CD8-positive, alpha-beta memory T cell (primary cell): ENCODE data around the gene CBLN3. TPM values are rescaled to one million over a fixed set of nuclear protein-coding genes. Genes with fewer than 3 reads are reported as not detected.
"Not testable (repeated sequence)": the region's sequence is repeated elsewhere in the genome, so short reads cannot be mapped to it uniquely, and the experiment has no call there.

ENCODE experiments used
- CTCF ChIA-PET: fragments of 350-600 bp; sonication (Branson Sonifier 250); formaldehyde crosslinking; loops from one replicate; lab custom pipeline; 2021; ENCODE audit warnings: antibody characterized with exemption; lab: Charles Lee
- POLR2A ChIA-PET: fragments of 350-600 bp; sonication (Branson Sonifier 250); formaldehyde crosslinking; loops from one replicate; lab custom pipeline; 2021; ENCODE audit warnings: antibody characterized with exemption; lab: Charles Lee
- DNase-seq, 5 donors: peaks; one replicate each; pipeline versions ENCODE4 v3.0.0 to v3.0.0-alpha.2; 2020 to 2022; ENCODE audit warnings: mixed read lengths in 1 of 5
- H3K27ac ChIP-seq: one replicate; pipeline ENCODE4 v1.7.0; 2013; ENCODE audit warnings: low read depth, mild to moderate bottlenecking, low read length, moderate library complexity
- H3K27me3 ChIP-seq: 2 replicates; pipeline ENCODE4 v1.7.0; 2013; ENCODE audit warnings: low read length, mild to moderate bottlenecking; ENCODE audit not compliant: insufficient read depth, poor library complexity, severe bottlenecking
- H3K36me3 ChIP-seq: 2 replicates; pipeline ENCODE4 v1.7.0; 2013; ENCODE audit warnings: mild to moderate bottlenecking, low read length, moderate library complexity; ENCODE audit not compliant: insufficient read depth
- H3K4me1 ChIP-seq: 2 replicates; pipeline ENCODE4 v1.7.0; 2013; ENCODE audit warnings: mild to moderate bottlenecking, low read length, moderate library complexity; ENCODE audit not compliant: insufficient read depth
- H3K4me3 ChIP-seq: 2 replicates; pipeline ENCODE4 v1.7.0; 2013; ENCODE audit warnings: mild to moderate bottlenecking, low read length
- H3K9me3 ChIP-seq: 2 replicates; pipeline ENCODE4 v1.7.0; 2013; ENCODE audit warnings: mild to moderate bottlenecking, low read length
- H3K27ac Mint-ChIP-seq, 8 donors: one replicate each; pipeline ENCODE4 v1.8.0; 2020 to 2021; ENCODE audit warnings: mixed read lengths in 8 of 8, mild to moderate bottlenecking in 6 of 8, inconsistent platforms in 3 of 8, moderate library complexity in 3 of 8
- H3K27me3 Mint-ChIP-seq, 2 donors: one replicate each; pipeline ENCODE4 v1.8.0; 2020 to 2021; ENCODE audit warnings: mixed read lengths in 2 of 2, mild to moderate bottlenecking in 1 of 2, moderate library complexity in 1 of 2
- H3K36me3 Mint-ChIP-seq, 3 donors: one replicate each; pipeline ENCODE4 v1.8.0; 2020 to 2021; ENCODE audit warnings: mixed read lengths in 3 of 3, inconsistent platforms in 1 of 3, mild to moderate bottlenecking in 1 of 3
- H3K4me1 Mint-ChIP-seq, 3 donors: one replicate each; pipeline ENCODE4 v1.8.0; 2020 to 2021; ENCODE audit warnings: mixed read lengths in 3 of 3, inconsistent platforms in 1 of 3, mild to moderate bottlenecking in 1 of 3
- H3K4me3 Mint-ChIP-seq, 7 donors: one replicate each; pipeline ENCODE4 v1.8.0; 2020 to 2021; ENCODE audit warnings: mixed read lengths in 7 of 7, mild to moderate bottlenecking in 6 of 7, moderate library complexity in 4 of 7, inconsistent platforms in 2 of 7
- H3K9me3 Mint-ChIP-seq, 5 donors: one replicate each; pipeline ENCODE4 v1.8.0; 2020 to 2022; ENCODE audit warnings: mixed read lengths in 5 of 5, mild to moderate bottlenecking in 3 of 5, moderate library complexity in 2 of 5, inconsistent platforms in 1 of 5
- polyA plus RNA-seq: library from polyadenylated mRNA; unstranded; fragments of 300-500 nt; fragmentation: Illumina TruSeq; gene quantifications from one replicate; pipeline ENCODE4 v1.2.3, GENCODE V29; 2021
- total RNA-seq, 2 experiments: library from RNA; stranded (reverse); gene quantifications; one replicate each; pipeline ENCODE4 v1.2.3, GENCODE V29; 2021

CBLN3 gene
- total RNA-seq (1 to 10 TPM; 7.4 to 7.7 TPM), polyA plus RNA-seq (not detected)

DNA sequence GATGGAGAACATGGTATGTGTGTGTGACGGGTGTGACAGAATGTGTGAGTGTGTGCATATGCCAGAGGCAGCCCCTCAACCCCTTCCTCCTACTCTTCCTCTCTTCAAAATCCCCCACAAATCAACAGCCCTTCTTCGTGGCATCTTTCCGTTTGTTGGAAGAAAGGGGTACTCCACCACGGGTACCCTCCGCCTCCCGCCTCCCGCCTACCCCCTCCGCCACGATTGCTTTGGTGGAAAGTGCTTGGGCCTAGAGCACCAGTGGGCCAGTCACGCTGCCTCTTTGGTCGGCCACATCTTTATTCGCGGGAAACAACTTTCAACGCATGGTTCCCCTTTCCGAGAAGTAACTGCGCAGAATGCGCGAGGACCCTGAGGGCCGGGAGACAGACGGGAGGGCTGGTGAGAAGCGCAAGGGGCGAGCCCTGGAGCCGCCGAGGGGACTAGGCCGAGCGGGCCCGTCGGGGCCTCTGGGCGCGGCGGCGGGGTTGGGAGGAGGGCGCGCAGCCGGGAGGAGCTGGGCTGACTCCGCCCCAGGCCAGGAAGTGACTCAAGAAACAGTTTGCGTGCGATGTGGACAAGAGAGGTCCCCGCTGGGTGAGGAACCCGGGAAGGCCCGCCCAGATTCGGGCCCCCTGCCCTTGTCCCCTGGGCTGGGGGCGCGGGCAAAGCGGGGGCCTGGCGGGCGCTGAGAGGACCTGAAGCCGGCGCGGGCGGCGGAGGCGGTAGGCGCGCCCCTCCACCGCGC lies at the start of gene CBLN3, which contains the start of gene KHNYN:
Gene CBLN3 (minus strand): TSS at position 274 of the 748 bp plus-strand sequence. CDS start 614 bp downstream, outside the sequence.
Gene KHNYN (plus strand): TSS at position 560 of the 748 bp plus-strand sequence. CDS start 777 bp downstream, outside the sequence.
- peak within 1 kb of the TSS; percentile 96 for H3K27ac ChIP-seq
- H3K4me3 ChIP-seq: peak within 1 kb of the TSS; percentile 82
- Mint-ChIP-seq H3K4me1 (peaks cover 27 to 56% (median 44%) of the 10 kb centered on the region in 3 donors), H3K36me3 (peaks cover 0 to 40% (median 7%) of the 10 kb centered on the region in 3 donors), H3K27me3 (no peaks in the 10 kb centered on the region), H3K9me3 (no peaks in the 10 kb centered on the region), H3K27ac (peak within 1 kb of the TSS; percentile 77 to 100 (median 99)), H3K4me3 (peak within 1 kb of the TSS; percentile 89 to 95 (median 91))
- peaks cover 60% of the 10 kb centered on the region for H3K4me1 ChIP-seq
- CTCF ChIA-PET: interaction anchor here (0.6 to 22.1 kb wide), 10 partner anchors 11 to 213 kb away, joined by 3 to 486 read pairs (median 18); partner anchors contain the start of genes ADCY4, CIDEB, LTB4R2 and MDP1
- H3K9me3 ChIP-seq: no peaks in the 10 kb centered on the region
- peak; percentile 82 to 93 (median 86) for DNase-seq
- peaks cover 15% of the 10 kb centered on the region for H3K36me3 ChIP-seq
- H3K27me3 ChIP-seq: no peaks in the 10 kb centered on the region
- POLR2A ChIA-PET: interaction anchor here (0.6 to 4.4 kb wide), 23 partner anchors 10 to 796 kb away, joined by 3 to 78 read pairs (median 5); partner anchors contain the start of genes CHMP4A, CIDEB, DCAF11 and DHRS1

DNA sequence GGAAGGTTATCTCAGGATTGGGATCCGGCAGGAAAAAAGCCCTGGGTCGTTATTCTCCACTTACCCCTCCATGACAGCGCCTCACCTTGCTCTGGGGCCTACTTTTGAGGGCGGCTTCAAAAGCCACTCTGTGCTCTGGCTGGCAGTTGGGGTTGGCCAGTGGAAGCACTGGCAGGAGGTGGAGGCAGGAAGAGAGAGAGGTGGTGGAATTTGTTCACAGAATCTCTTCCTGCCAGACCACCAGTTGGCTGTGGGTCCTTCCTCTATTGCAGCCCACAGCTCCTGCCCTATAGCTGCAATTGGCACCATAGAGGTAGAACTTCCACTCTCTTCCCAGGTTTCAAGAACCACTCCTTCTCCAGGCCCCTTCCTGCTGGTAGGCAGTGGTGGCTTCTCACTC lies 45.8 kb upstream of the CBLN3 start:
- H3K36me3 ChIP-seq: no peaks in the 10 kb centered on the region
- H3K4me3 Mint-ChIP-seq: no peak overlapping the region
- no peak for DNase-seq
- no peak overlapping the region for H3K27ac ChIP-seq
- no peaks in the 10 kb centered on the region for H3K9me3 ChIP-seq
- H3K4me1 Mint-ChIP-seq: no peaks in the 10 kb centered on the region
- H3K4me3 ChIP-seq: no peak overlapping the region
- H3K36me3 Mint-ChIP-seq: peaks cover 1 to 3% (median 3%) of the 10 kb centered on the region in 3 donors
- no peaks in the 10 kb centered on the region for H3K27me3 ChIP-seq
- ChIA-PET POLR2A (no interaction called here), CTCF (no interaction called here)
- peaks cover 4 to 6% of the 10 kb centered on the region in 2 donors for H3K27me3 Mint-ChIP-seq
- no peaks in the 10 kb centered on the region for H3K9me3 Mint-ChIP-seq
- H3K4me1 ChIP-seq: no peaks in the 10 kb centered on the region
- H3K27ac Mint-ChIP-seq: no peak overlapping the region

DNA sequence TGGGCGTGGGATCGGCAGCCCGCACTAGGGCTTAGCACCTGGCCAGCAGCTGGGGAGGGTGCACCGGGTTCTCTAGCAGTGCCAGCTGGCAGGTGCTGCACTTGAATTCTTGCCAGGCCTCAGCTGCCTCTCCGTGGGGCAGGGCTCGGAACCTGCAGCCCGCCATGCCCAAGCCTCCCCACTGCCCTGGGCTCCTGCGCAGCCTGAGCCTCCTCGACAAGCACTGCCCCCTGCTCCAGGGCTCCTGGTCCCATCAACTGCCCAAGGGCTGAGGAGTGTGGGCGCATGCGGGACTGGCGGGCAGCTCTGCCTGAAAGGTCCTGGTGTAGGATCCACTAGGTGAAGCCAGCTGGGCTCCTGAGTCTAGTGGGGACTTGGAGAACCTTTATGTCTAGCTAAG lies 43.7 kb upstream of the CBLN3 start:
- H3K4me1 ChIP-seq: no peaks in the 10 kb centered on the region
- H3K27ac ChIP-seq: no peak overlapping the region
- H3K27me3 ChIP-seq: no peaks in the 10 kb centered on the region
- ChIA-PET POLR2A (no interaction called here), CTCF (no interaction called here)
- Mint-ChIP-seq H3K4me1 (no peaks in the 10 kb centered on the region), H3K36me3 (peaks cover 1 to 3% (median 3%) of the 10 kb centered on the region in 3 donors), H3K27ac (no peak overlapping the region), H3K9me3 (no peaks in the 10 kb centered on the region), H3K27me3 (peaks cover 4 to 6% of the 10 kb centered on the region in 2 donors), H3K4me3 (no peak overlapping the region)
- DNase-seq: no peak
- H3K4me3 ChIP-seq: no peak overlapping the region
- H3K9me3 ChIP-seq: no peaks in the 10 kb centered on the region
- no peaks in the 10 kb centered on the region for H3K36me3 ChIP-seq

DNA sequence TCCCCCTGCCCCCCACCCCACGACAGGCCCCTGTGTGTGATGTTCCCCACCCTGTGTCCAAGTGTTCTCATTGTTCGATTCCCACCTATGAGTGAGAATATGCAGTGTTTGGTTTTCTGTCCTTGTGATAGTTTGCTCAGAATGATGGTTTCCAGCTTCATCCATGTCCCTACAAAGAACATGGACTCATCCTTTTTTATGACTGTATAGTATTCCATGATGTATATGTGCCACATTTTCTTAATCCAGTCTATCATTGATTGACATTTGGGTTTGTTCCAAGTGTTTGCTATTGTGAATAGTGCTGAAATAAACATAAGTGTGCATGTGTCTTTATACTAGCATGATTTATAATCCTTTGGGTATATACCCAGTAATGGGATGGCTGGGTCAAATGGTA lies 41.0 kb upstream of the CBLN3 start:
- H3K27ac Mint-ChIP-seq, H3K27ac ChIP-seq, H3K4me3 ChIP-seq, H3K9me3 ChIP-seq, H3K4me3 Mint-ChIP-seq, H3K27me3 Mint-ChIP-seq, DNase-seq, H3K9me3 Mint-ChIP-seq, POLR2A ChIA-PET, H3K36me3 ChIP-seq, H3K4me1 ChIP-seq, H3K27me3 ChIP-seq, CTCF ChIA-PET: not testable (repeated sequence)
- Mint-ChIP-seq H3K36me3 (peaks cover 1 to 14% (median 5%) of the 10 kb centered on the region in 3 donors), H3K4me1 (peaks cover 4 to 10% (median 9%) of the 10 kb centered on the region in 3 donors)

DNA sequence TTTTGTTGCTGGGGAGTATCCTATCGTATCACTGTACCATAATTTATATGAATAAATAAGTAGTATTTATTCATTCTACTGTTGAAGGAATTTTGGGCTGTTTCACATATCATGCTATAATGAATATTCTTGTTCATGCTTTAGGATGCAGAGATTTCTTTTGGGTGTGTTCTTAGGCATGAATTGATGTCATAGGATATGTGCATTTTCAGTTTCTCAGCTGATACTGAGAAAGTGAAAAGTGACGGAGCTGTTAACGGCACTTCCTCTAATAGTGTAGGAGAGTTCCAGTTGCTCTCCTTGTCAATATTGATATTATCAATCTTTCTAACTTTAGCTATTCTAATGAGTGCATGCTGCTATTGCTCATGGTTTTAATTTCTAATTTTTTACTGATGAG lies 36.3 kb upstream of the CBLN3 start:
- H3K27me3 ChIP-seq: no peaks in the 10 kb centered on the region
- no peak for DNase-seq
- H3K27me3 Mint-ChIP-seq: peaks cover 0 to under 1% of the 10 kb centered on the region in 2 donors
- H3K4me3 Mint-ChIP-seq: peak overlapping the region in 1 of 7 donors; percentile 45
- peaks cover 20 to 34% (median 30%) of the 10 kb centered on the region in 3 donors for H3K4me1 Mint-ChIP-seq
- CTCF ChIA-PET: no interaction called here
- H3K27ac ChIP-seq: no peak overlapping the region
- no peaks in the 10 kb centered on the region for H3K9me3 ChIP-seq
- POLR2A ChIA-PET: no interaction called here
- H3K4me3 ChIP-seq: no peak overlapping the region
- H3K27ac Mint-ChIP-seq: peak overlapping the region in 1 of 8 donors; percentile 61
- peaks cover 0 to 14% (median 7%) of the 10 kb centered on the region in 3 donors for H3K36me3 Mint-ChIP-seq
- H3K9me3 Mint-ChIP-seq: no peaks in the 10 kb centered on the region
- no peaks in the 10 kb centered on the region for H3K36me3 ChIP-seq
- peaks cover 26% of the 10 kb centered on the region for H3K4me1 ChIP-seq

DNA sequence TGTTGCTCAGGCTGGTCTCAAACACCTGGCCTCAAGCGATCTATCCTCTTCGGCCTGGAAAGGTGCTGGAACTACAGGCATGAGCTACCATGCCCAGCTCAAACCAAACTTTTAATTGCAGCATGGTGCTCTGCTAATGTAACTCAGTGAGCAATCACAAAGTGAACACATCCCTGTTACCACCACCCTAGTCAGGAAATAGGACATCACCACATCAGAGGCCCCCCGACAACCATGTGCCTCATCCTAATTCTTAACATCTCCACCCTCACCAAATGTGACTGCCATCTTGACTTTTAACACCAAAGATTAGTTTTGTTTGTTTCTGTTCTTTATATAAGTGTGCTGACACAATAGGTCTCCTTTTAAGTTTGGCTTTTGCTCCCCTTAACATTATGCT lies 35.9 kb upstream of the CBLN3 start:
- no peak overlapping the region for H3K4me3 ChIP-seq
- no peaks in the 10 kb centered on the region for H3K9me3 ChIP-seq
- H3K27me3 ChIP-seq: no peaks in the 10 kb centered on the region
- Mint-ChIP-seq H3K36me3 (peaks cover 0 to 11% (median 7%) of the 10 kb centered on the region in 3 donors), H3K4me1 (peaks cover 20 to 34% (median 30%) of the 10 kb centered on the region in 3 donors), H3K27me3 (no peaks in the 10 kb centered on the region), H3K27ac (peak overlapping the region in 3 of 8 donors; percentile 40 to 61 (median 56)), H3K9me3 (no peaks in the 10 kb centered on the region), H3K4me3 (peak overlapping the region in 4 of 7 donors; percentile 3 to 56 (median 38))
- DNase-seq: no peak
- ChIA-PET CTCF (no interaction called here), POLR2A (no interaction called here)
- peaks cover 26% of the 10 kb centered on the region for H3K4me1 ChIP-seq
- H3K36me3 ChIP-seq: no peaks in the 10 kb centered on the region
- no peak overlapping the region for H3K27ac ChIP-seq

DNA sequence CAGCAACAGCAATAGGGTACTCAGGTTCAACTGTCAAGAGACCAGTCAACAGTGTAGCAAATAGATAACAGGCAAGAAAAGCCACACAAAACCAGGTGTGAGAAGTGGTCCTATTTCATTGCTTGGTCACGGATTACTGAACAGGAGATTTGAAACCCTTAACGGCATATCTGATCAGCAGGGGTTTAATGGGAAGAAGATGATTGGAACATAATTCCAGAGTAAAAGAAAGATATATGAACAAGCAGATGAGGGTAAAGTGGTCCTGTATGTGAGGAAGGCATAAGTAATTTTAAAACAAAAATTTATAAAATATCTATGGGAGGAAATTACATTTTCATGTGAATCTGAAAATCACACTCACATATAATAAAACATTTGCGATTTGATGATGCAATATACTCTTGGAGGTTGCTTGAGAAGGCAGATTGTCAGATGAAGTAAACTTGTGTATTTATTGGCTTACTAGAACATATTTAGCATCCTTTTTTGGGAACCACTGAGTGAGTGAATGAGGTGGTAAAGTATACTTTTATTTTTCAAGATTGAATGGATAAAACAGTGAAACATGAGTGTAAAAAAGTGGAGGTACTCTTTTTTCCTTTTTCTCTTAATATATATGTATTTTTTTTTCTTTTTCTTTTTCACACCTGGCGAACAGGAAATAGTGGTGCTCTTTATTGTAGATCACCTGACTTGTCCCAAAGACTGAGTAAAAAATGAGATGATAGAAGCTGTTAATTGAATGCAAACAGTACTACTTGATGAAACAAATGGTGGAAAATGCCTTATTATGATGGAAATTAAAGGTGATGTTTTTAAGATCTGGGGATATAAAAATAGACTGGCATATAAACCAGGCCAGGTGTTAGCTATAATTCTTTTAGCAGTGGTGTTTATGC lies 34.7 kb upstream of the CBLN3 start:
- Histone ChIP-seq H3K36me3 (no peaks in the 10 kb centered on the region), H3K4me1 (peaks cover 26% of the 10 kb centered on the region), H3K27me3 (no peaks in the 10 kb centered on the region), H3K4me3 (no peak overlapping the region), H3K9me3 (no peaks in the 10 kb centered on the region), H3K27ac (no peak overlapping the region)
- peak overlapping the region in 4 of 8 donors; percentile 52 to 80 (median 58) for H3K27ac Mint-ChIP-seq
- no peak for DNase-seq
- ChIA-PET POLR2A (interaction anchor here (0.7 kb wide), 1 partner anchor 51 kb away, joined by 3 read pairs; no protein-coding TSS in a partner anchor), CTCF (no interaction called here)
- peaks cover 20 to 34% (median 30%) of the 10 kb centered on the region in 3 donors for H3K4me1 Mint-ChIP-seq
- peaks cover 0 to 10% (median 7%) of the 10 kb centered on the region in 3 donors for H3K36me3 Mint-ChIP-seq
- H3K27me3 Mint-ChIP-seq: no peaks in the 10 kb centered on the region
- H3K9me3 Mint-ChIP-seq: no peaks in the 10 kb centered on the region
- peak overlapping the region in 4 of 7 donors; percentile 44 to 66 (median 54) for H3K4me3 Mint-ChIP-seq
